Measurements from ENCODE around the gene IGFBP3. TPM values are rescaled to one million over a fixed set of nuclear protein-coding genes. Genes with fewer than 3 reads are reported as not detected.

IGFBP3 gene
- total and polyA plus RNA-seq, 2 of the 13 experiments (the other 11 are each of a cell fraction or from before 2014, with no cell fraction given), result 57.5 TPM; not detected in 1

- TF ChIP-seq ZBTB40 (IDR thresholded peaks at IDR 0.05) (no peak), ZBTB40 (CRISPR knock-in tag; IDR thresholded peaks at IDR 0.05) (peak; percentile 83), SKIL (CRISPR knock-in tag; IDR thresholded peaks at IDR 0.05; ENCODE audit: borderline replicate concordance) (peak; percentile 91), PAX8 (CRISPR knock-in tag; IDR thresholded peaks at IDR 0.05; ENCODE audit: borderline replicate concordance) (no peak), ZBTB43 (CRISPR knock-in tag; conservative IDR thresholded peaks at IDR 0.05) (peak; percentile 99), ATF2 (CRISPR knock-in tag; IDR thresholded peaks at IDR 0.05) (peak; percentile 92), ZZZ3 (CRISPR knock-in tag; IDR thresholded peaks at IDR 0.05; ENCODE audit: borderline replicate concordance) (no peak), PHB2 (IDR thresholded peaks at IDR 0.05; ENCODE audit: partially characterized antibody) (no peak), ZNF441 (CRISPR knock-in tag; IDR thresholded peaks at IDR 0.05; ENCODE audit: borderline replicate concordance) (peak; percentile 92; the same call in 1 of the 2 replicates), ZNF572 (CRISPR knock-in tag; IDR thresholded peaks at IDR 0.05) (no peak)
Observed at GRCh38 chr7:45885264-45885882, 35.7 kb downstream of the IGFBP3 start (continued).

Data from HepG2 (cell line).